ENCODE measurements around the gene MPV17. TPM values are rescaled to one million over a fixed set of nuclear protein-coding genes. Genes with fewer than 3 reads are reported as not detected.

MPV17 gene
- total and polyA plus RNA-seq, 5 donors from 2014 or later = 56.7 to 166 (median 128) TPM

DNA sequence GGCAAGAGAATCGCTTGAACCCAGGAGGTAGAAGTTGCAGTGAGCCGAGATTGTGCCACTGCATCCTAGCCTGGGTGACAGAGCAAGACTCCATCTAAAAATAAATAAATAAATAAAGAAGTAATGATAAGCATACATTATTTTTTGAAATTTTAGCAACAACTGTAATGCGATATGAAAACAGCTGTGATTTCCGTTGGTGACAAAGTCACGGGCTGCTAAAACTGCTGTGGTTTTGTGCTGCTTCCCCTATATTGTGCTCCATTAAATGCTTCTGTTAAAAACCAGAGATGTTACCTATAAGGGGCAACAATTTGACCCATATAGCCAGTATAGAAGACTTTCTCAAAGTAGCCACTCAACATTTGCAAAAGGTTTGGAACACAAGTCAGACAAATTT is 32.3 kb downstream of the MPV17 start:
- ATAC-seq (ENCODE audit: low read depth in 2 of 2) = no peak

DNA sequence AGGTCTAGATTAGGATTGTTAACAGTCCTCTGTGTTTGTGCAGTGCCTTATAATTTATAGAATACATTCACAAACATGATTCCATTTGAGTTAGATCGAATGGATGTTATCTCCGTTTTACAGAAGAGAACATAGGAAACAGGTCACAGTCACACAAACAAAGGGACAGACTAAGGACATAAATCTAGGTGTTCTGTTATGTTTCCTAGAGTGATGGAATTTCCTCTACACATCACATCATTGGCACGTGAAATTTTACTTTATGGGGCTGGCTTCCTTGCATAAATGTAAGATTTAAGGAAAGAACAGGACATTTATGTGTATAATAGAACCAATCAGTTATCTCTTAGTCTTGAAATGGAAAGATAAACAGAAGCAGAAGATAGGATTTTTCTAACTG is 34.3 kb downstream of the MPV17 start:
- H3K4me3 Mint-ChIP-seq = no peak overlapping the region
- no peaks in the 10 kb centered on the region for H3K36me3 Mint-ChIP-seq
- Histone ChIP-seq H3K36me3 (ENCODE audit: control insufficient read depth, insufficient read depth, low read length) (no peaks in the 10 kb centered on the region), H3K4me1 (ENCODE audit: control insufficient read depth, insufficient read depth, low read length, poor library complexity, severe bottlenecking) (no peaks in the 10 kb centered on the region), H3K27me3 (ENCODE audit: control insufficient read depth, insufficient read depth, low read length) (peaks cover 19% of the 10 kb centered on the region), H3K27ac (ENCODE audit: insufficient read depth, low read length, poor library complexity, severe bottlenecking) (no peak overlapping the region), H3K9me3 (ENCODE audit: control insufficient read depth in 2 of 2, low read length in 2 of 2) (no peaks in the 10 kb centered on the region), H3K4me3 (ENCODE audit: low read depth, low read length) (no peak overlapping the region)
- no peak overlapping the region for H3K27ac Mint-ChIP-seq
- DNase-seq (no peak), ATAC-seq (ENCODE audit: low read depth in 2 of 2) (no peak)
- peaks cover 42% of the 10 kb centered on the region for H3K27me3 Mint-ChIP-seq
- no peaks in the 10 kb centered on the region for H3K4me1 Mint-ChIP-seq
- peaks cover 0 to 1% (median 0%) of the 10 kb centered on the region in 7 donors for H3K9me3 Mint-ChIP-seq

More for the DNA sequence above, 32.3 kb downstream of the MPV17 start:
- no peaks in the 10 kb centered on the region for H3K9me3 ChIP-seq (ENCODE audit: control insufficient read depth in 2 of 2, low read length in 2 of 2)
- DNase-seq = no peak
- no peaks in the 10 kb centered on the region for H3K36me3 Mint-ChIP-seq
- H3K27me3 Mint-ChIP-seq = peaks cover 42% of the 10 kb centered on the region
- H3K9me3 Mint-ChIP-seq = peaks cover 0 to 1% (median 0%) of the 10 kb centered on the region in 7 donors
- H3K36me3 ChIP-seq (ENCODE audit: control insufficient read depth, insufficient read depth, low read length) = no peaks in the 10 kb centered on the region
- no peak overlapping the region for H3K27ac ChIP-seq (ENCODE audit: insufficient read depth, low read length, poor library complexity, severe bottlenecking)
- no peak overlapping the region for H3K27ac Mint-ChIP-seq
- no peak overlapping the region for H3K4me3 ChIP-seq (ENCODE audit: low read depth, low read length)
- H3K4me1 Mint-ChIP-seq = no peaks in the 10 kb centered on the region
- H3K4me1 ChIP-seq (ENCODE audit: control insufficient read depth, insufficient read depth, low read length, poor library complexity, severe bottlenecking) = no peaks in the 10 kb centered on the region
- H3K4me3 Mint-ChIP-seq = no peak overlapping the region
- peaks cover 12% of the 10 kb centered on the region for H3K27me3 ChIP-seq (ENCODE audit: control insufficient read depth, insufficient read depth, low read length)

DNA sequence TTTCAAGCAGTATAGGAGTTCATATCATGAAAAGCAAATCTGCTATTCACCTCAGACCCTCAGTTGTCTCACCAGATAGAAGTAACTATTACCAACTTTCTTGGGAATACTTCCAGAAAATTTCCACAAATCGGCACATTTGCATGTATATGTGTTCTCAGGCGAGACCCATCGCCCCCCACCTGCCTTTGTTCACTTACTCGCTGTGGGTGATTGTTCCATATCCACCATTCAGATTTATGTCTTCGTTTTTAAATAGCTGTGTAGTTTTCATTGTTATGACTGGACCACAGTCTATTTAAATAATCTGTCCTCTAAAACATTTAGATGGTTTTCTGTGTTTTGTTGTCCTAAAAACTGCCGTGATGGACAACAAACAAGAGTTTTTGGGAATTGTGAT is 37.4 kb downstream of the MPV17 start:
- Mint-ChIP-seq H3K4me1 (no peaks in the 10 kb centered on the region), H3K4me3 (no peak overlapping the region), H3K9me3 (peaks cover 0 to 1% (median 0%) of the 10 kb centered on the region in 7 donors), H3K36me3 (no peaks in the 10 kb centered on the region), H3K27me3 (peaks cover 42% of the 10 kb centered on the region), H3K27ac (no peak overlapping the region)
- no peaks in the 10 kb centered on the region for H3K4me1 ChIP-seq (ENCODE audit: control insufficient read depth, insufficient read depth, low read length, poor library complexity, severe bottlenecking)
- H3K27me3 ChIP-seq (ENCODE audit: control insufficient read depth, insufficient read depth, low read length) = peaks cover 19% of the 10 kb centered on the region
- no peak overlapping the region for H3K27ac ChIP-seq (ENCODE audit: insufficient read depth, low read length, poor library complexity, severe bottlenecking)
- DNase-seq = no peak
- no peaks in the 10 kb centered on the region for H3K36me3 ChIP-seq (ENCODE audit: control insufficient read depth, insufficient read depth, low read length)
- H3K4me3 ChIP-seq (ENCODE audit: low read depth, low read length) = no peak overlapping the region
- H3K9me3 ChIP-seq (ENCODE audit: control insufficient read depth in 2 of 2, low read length in 2 of 2) = no peaks in the 10 kb centered on the region
- no peak for ATAC-seq (ENCODE audit: low read depth in 2 of 2)

DNA sequence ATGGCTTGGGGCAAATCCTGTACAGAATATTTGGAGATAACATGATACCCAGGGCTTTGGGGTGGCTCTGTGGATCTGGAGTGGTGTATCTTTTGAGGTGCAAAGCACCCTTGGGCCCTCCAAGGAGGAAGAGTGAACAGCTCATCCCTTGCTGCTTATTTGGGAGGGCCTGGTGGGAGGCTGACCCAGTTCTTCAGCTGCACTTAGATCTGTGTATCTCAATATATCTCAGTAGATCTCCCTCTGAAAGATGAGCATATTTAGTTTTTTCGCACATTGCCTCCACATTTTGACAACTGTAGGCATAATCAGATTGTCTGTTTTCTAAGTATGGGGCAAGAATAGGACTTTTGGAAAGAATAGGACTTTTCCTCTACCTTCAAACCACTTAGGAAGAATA is 37.9 kb downstream of the MPV17 start:
- no peaks in the 10 kb centered on the region for H3K9me3 ChIP-seq (ENCODE audit: control insufficient read depth in 2 of 2, low read length in 2 of 2)
- peaks cover 19% of the 10 kb centered on the region for H3K27me3 ChIP-seq (ENCODE audit: control insufficient read depth, insufficient read depth, low read length)
- Mint-ChIP-seq H3K27me3 (peaks cover 44% of the 10 kb centered on the region), H3K4me3 (no peak overlapping the region), H3K9me3 (peaks cover 0 to 1% (median 0%) of the 10 kb centered on the region in 7 donors), H3K4me1 (peaks cover under 1 to 2% (median 1%) of the 10 kb centered on the region in 4 donors), H3K36me3 (no peaks in the 10 kb centered on the region), H3K27ac (peak overlapping the region in 1 of 3 donors; percentile 3)
- no peak for ATAC-seq (ENCODE audit: low read depth in 2 of 2)
- no peak overlapping the region for H3K27ac ChIP-seq (ENCODE audit: insufficient read depth, low read length, poor library complexity, severe bottlenecking)
- no peak overlapping the region for H3K4me3 ChIP-seq (ENCODE audit: low read depth, low read length)
- DNase-seq = no peak
- no peaks in the 10 kb centered on the region for H3K4me1 ChIP-seq (ENCODE audit: control insufficient read depth, insufficient read depth, low read length, poor library complexity, severe bottlenecking)
- H3K36me3 ChIP-seq (ENCODE audit: control insufficient read depth, insufficient read depth, low read length) = no peaks in the 10 kb centered on the region

DNA sequence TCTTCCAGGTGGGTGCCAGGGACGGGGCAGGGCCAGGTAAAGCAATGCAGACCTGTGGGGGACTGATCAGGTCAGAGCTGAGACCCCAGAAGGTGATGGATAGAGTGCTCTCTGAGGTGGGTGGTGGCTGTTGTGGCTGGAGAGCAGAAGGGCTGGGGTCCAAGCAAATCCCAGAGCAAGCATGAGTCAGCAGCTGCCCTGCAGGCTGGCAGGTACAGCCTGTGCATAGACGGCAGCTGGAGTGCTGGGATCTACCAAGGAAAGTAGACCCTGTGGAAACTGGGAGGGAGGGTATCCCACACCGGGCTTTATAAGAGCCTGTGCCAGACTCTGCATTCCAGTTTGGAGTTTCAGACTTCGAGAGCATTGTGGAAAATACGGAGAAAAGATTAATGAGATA is 40.0 kb downstream of the MPV17 start:
- no peaks in the 10 kb centered on the region for H3K9me3 Mint-ChIP-seq
- Histone ChIP-seq H3K27ac (ENCODE audit: insufficient read depth, low read length, poor library complexity, severe bottlenecking) (no peak overlapping the region), H3K4me1 (ENCODE audit: control insufficient read depth, insufficient read depth, low read length, poor library complexity, severe bottlenecking) (no peaks in the 10 kb centered on the region), H3K27me3 (ENCODE audit: control insufficient read depth, insufficient read depth, low read length) (peaks cover 13% of the 10 kb centered on the region), H3K4me3 (ENCODE audit: low read depth, low read length) (no peak overlapping the region), H3K36me3 (ENCODE audit: control insufficient read depth, insufficient read depth, low read length) (no peaks in the 10 kb centered on the region), H3K9me3 (ENCODE audit: control insufficient read depth in 2 of 2, low read length in 2 of 2) (no peaks in the 10 kb centered on the region)
- DNase-seq (no peak), ATAC-seq (ENCODE audit: low read depth in 2 of 2) (no peak)
- peaks cover 32% of the 10 kb centered on the region for H3K27me3 Mint-ChIP-seq
- no peak overlapping the region for H3K4me3 Mint-ChIP-seq
- no peaks in the 10 kb centered on the region for H3K36me3 Mint-ChIP-seq
- H3K27ac Mint-ChIP-seq = no peak overlapping the region
- H3K4me1 Mint-ChIP-seq = peaks cover 2 to 5% (median 4%) of the 10 kb centered on the region in 4 donors

DNA sequence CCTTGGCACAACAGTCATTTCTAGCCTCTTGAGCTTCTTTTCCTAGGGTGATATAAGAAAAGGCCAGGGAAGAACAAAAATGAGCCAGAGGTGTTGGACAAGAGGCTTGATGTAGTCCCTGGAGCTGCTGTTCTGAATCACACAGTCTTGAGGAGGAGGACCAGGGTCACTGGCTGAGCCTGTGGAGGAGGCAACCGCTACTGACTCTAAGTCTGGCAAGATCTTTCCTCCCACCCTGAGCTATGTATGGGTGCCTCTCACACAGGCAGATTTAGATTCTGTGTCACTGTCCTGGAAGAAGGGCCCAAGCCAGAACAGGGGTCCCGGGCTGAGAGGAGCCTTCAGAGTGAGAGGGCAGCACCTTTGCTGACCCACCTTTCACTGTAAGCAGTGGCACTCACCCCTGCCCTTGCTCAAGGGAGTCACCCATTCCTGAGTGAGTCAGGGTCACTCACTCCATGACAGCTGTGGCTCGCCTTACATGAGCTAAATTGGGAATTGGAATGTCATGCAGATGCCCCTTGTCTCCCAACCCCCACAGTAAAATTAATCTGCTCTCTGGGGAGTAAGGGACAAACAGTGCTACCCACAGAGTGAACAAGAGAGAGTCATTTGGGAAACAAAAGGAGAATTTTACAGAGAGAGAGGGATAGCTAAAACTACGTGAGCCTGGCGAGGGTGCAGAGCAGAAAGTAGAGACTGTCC is 40.9 kb downstream of the MPV17 start, which contains the start of gene TRIM54:
TSS of gene TRIM54 (plus strand) at position 575 of the 705 bp plus-strand sequence. CDS start 303 bp downstream, outside the sequence.
- Histone ChIP-seq H3K36me3 (ENCODE audit: control insufficient read depth, insufficient read depth, low read length) (no peaks in the 10 kb centered on the region), H3K27me3 (ENCODE audit: control insufficient read depth, insufficient read depth, low read length) (peaks cover 10% of the 10 kb centered on the region), H3K27ac (ENCODE audit: insufficient read depth, low read length, poor library complexity, severe bottlenecking) (no peak within 1 kb of the TSS), H3K4me1 (ENCODE audit: control insufficient read depth, insufficient read depth, low read length, poor library complexity, severe bottlenecking) (no peaks in the 10 kb centered on the region), H3K4me3 (ENCODE audit: low read depth, low read length) (no peak within 1 kb of the TSS), H3K9me3 (ENCODE audit: control insufficient read depth in 2 of 2, low read length in 2 of 2) (no peaks in the 10 kb centered on the region)
- DNase-seq = no peak
- H3K27ac Mint-ChIP-seq = peak within 1 kb of the TSS in 1 of 3 donors; percentile 53
- no peaks in the 10 kb centered on the region for H3K9me3 Mint-ChIP-seq
- ATAC-seq (ENCODE audit: low read depth in 2 of 2) = no peak
- H3K4me1 Mint-ChIP-seq = peaks cover 2 to 5% (median 4%) of the 10 kb centered on the region in 4 donors
- H3K27me3 Mint-ChIP-seq = peaks cover 31% of the 10 kb centered on the region
- H3K4me3 Mint-ChIP-seq = no peak within 1 kb of the TSS
- H3K36me3 Mint-ChIP-seq = no peaks in the 10 kb centered on the region

DNA sequence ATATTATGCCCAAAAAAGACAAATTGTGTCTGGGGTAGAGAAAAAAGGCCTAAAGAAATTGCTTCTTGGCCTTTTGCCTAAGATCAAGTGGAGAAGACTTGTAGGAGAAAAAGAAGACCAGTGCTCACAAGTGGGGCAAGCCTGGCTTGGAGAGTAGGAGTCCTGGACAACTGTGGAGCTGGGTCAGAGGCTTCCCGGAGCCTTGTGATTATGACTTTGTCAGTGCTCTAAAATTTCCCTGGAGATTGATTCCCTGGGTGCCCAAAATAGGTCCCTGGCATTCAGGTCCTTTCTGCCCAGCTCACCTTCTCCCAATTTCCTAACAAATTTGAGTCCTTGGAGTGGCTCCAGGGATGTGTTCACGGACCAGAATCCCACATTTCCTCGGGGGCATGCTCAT is 41.5 kb downstream of the MPV17 start:
- Mint-ChIP-seq H3K27me3 (peaks cover 33% of the 10 kb centered on the region), H3K27ac (no peak overlapping the region), H3K36me3 (no peaks in the 10 kb centered on the region)

DNA sequence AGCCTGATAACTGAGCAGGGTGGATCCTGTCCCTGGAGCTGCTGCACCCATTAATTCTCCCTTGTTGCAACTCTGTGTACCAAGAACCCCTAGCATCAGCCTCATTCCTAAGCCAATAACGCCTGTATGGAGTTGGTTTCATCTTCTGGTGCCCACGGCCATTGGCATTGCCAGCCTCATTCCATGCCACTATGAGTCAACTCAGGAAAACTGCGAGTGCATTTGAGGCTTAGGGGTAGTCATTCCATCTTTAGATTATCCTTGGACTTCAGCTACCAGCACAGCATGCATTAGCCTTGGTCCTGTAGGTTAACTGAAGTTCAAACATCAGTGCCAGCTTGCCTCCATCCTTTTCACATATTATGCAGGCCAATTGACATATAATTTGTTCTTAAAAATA is 42.1 kb downstream of the MPV17 start:
- ATAC-seq (ENCODE audit: low read depth in 2 of 2) (no peak), DNase-seq (no peak)
- H3K27ac Mint-ChIP-seq = no peak overlapping the region
- H3K9me3 Mint-ChIP-seq = no peaks in the 10 kb centered on the region
- no peaks in the 10 kb centered on the region for H3K36me3 Mint-ChIP-seq
- H3K27me3 Mint-ChIP-seq = peaks cover 31% of the 10 kb centered on the region
- Histone ChIP-seq H3K27ac (ENCODE audit: insufficient read depth, low read length, poor library complexity, severe bottlenecking) (no peak overlapping the region), H3K4me1 (ENCODE audit: control insufficient read depth, insufficient read depth, low read length, poor library complexity, severe bottlenecking) (no peaks in the 10 kb centered on the region), H3K36me3 (ENCODE audit: control insufficient read depth, insufficient read depth, low read length) (no peaks in the 10 kb centered on the region), H3K27me3 (ENCODE audit: control insufficient read depth, insufficient read depth, low read length) (peaks cover 10% of the 10 kb centered on the region), H3K9me3 (ENCODE audit: control insufficient read depth in 2 of 2, low read length in 2 of 2) (no peaks in the 10 kb centered on the region), H3K4me3 (ENCODE audit: low read depth, low read length) (no peak overlapping the region)
- H3K4me1 Mint-ChIP-seq = peaks cover 2 to 5% (median 4%) of the 10 kb centered on the region in 4 donors
- H3K4me3 Mint-ChIP-seq = no peak overlapping the region

More for the DNA sequence above, 41.5 kb downstream of the MPV17 start:
- no peak for DNase-seq
- no peaks in the 10 kb centered on the region for H3K9me3 ChIP-seq (ENCODE audit: control insufficient read depth in 2 of 2, low read length in 2 of 2)
- H3K4me3 ChIP-seq (ENCODE audit: low read depth, low read length) = no peak overlapping the region
- Mint-ChIP-seq H3K4me3 (no peak overlapping the region), H3K9me3 (no peaks in the 10 kb centered on the region), H3K4me1 (peaks cover 2 to 5% (median 4%) of the 10 kb centered on the region in 4 donors)
- H3K36me3 ChIP-seq (ENCODE audit: control insufficient read depth, insufficient read depth, low read length) = no peaks in the 10 kb centered on the region
- H3K27ac ChIP-seq (ENCODE audit: insufficient read depth, low read length, poor library complexity, severe bottlenecking) = no peak overlapping the region
- ATAC-seq (ENCODE audit: low read depth in 2 of 2) = no peak
- peaks cover 10% of the 10 kb centered on the region for H3K27me3 ChIP-seq (ENCODE audit: control insufficient read depth, insufficient read depth, low read length)
- H3K4me1 ChIP-seq (ENCODE audit: control insufficient read depth, insufficient read depth, low read length, poor library complexity, severe bottlenecking) = no peaks in the 10 kb centered on the region

Measured in CD4-positive, CD25-positive, alpha-beta regulatory T cell (primary cell).